Neural cell (in vitro differentiated cells): ENCODE measurements around the gene TNKS1BP1. TPM values are rescaled to one million over a fixed set of nuclear protein-coding genes. Genes with fewer than 3 reads are reported as not detected.

Experiments
- H2AFZ ChIP-seq: fragments of 200-600, 300-800 bp; sonication (generic), shearing (Covaris generic); 2 replicates; pipeline ENCODE4 v1.6.0; 2014; ENCODE audit warnings: low read depth, mild to moderate bottlenecking, antibody characterized with exemption, low read length, moderate library complexity
- H3F3A ChIP-seq: fragments of 200-600 bp; shearing (Covaris generic); 2 replicates; pipeline ENCODE4 v1.6.1; 2016; ENCODE audit warnings: mild to moderate bottlenecking, moderate library complexity, mixed read lengths, antibody characterized with exemption, low read length; ENCODE audit not compliant: insufficient read depth, poor library complexity, severe bottlenecking
- H3K27ac ChIP-seq: fragments of 200-600, 300-800 bp; sonication (generic), shearing (Covaris generic); 2 replicates; pipeline ENCODE4 v1.5.1; 2014; ENCODE audit warnings: mild to moderate bottlenecking, low read length, moderate library complexity
- H3K27me3 ChIP-seq: fragments of 300-800, 200-600 bp; sonication (generic), shearing (Covaris generic); 2 replicates; pipeline ENCODE4 v1.6.0; 2014; ENCODE audit warnings: mild to moderate bottlenecking, low read depth, low read length, moderate library complexity; ENCODE audit not compliant: insufficient read depth
- H3K36me3 ChIP-seq: fragments of 300-800, 200-600 bp; sonication (generic), shearing (Covaris generic); 2 replicates; pipeline ENCODE4 v1.5.1; 2014; ENCODE audit warnings: mild to moderate bottlenecking, antibody characterized with exemption, low read length, moderate library complexity; ENCODE audit not compliant: insufficient read depth
- H3K4me2 ChIP-seq: fragments of 300-800, 200-600 bp; sonication (generic), shearing (Covaris generic); 2 replicates; pipeline ENCODE4 v1.6.0; 2014; ENCODE audit warnings: mild to moderate bottlenecking, low read length
- H3K4me3 ChIP-seq: fragments of 300-800, 200-600 bp; sonication (generic), shearing (Covaris generic); 2 replicates; pipeline ENCODE4 v1.5.1; 2014; ENCODE audit warnings: mild to moderate bottlenecking, low read length, moderate library complexity
- H3K79me2 ChIP-seq: fragments of 200-600 bp; shearing (Covaris generic); replicated peaks from 2 replicates; pipeline ENCODE4 v1.6.0; 2014; ENCODE audit warnings: mild to moderate bottlenecking, low read length, moderate library complexity; ENCODE audit not compliant: insufficient read depth
- H3K9ac ChIP-seq: fragments of 300-800, 200-600 bp; sonication (generic), shearing (Covaris generic); 2 replicates; pipeline ENCODE4 v1.6.1; 2016; ENCODE audit warnings: mild to moderate bottlenecking, low read length, mixed read lengths
- H3K9me2 ChIP-seq: fragments of 200-600 bp; shearing (Covaris generic); 2 replicates; pipeline ENCODE4 v1.6.1; 2016; ENCODE audit warnings: mild to moderate bottlenecking, low read length, mixed read lengths; ENCODE audit not compliant: insufficient read depth
- H3K9me3 ChIP-seq: fragments of 200-600, 300-800 bp; sonication (generic), shearing (Covaris generic); 2 replicates; pipeline ENCODE4 v1.6.1; 2016; ENCODE audit warnings: mild to moderate bottlenecking, mixed run types, low read length, moderate library complexity, mixed read lengths
- H4K20me1 ChIP-seq: fragments of 200-600 bp; shearing (Covaris generic); 2 replicates; pipeline ENCODE4 v1.6.1; 2016; ENCODE audit warnings: mild to moderate bottlenecking, mixed run types; ENCODE audit not compliant: insufficient read depth
- EP300 ChIP-seq: fragments of 450-650 bp; conservative IDR thresholded peaks from 2 replicates; pipeline ENCODE4 v1.6.1; 2014; ENCODE audit warnings: antibody characterized with exemption, mild to moderate bottlenecking, moderate library complexity; ENCODE audit not compliant: poor library complexity, severe bottlenecking
- EZH2 ChIP-seq: fragments of 200-600, 300-800 bp; shearing (Covaris generic), sonication (generic); IDR thresholded peaks from 2 replicates; pipeline ENCODE4 v1.6.1; 2014; ENCODE audit warnings: antibody characterized with exemption, low read length, borderline replicate concordance, mild to moderate bottlenecking; ENCODE audit not compliant: insufficient read depth, poor library complexity, severe bottlenecking
- MXI1 ChIP-seq: fragments of 450-650 bp; conservative IDR thresholded peaks from 2 replicates; pipeline ENCODE4 v1.6.1; 2014; ENCODE audit warnings: antibody characterized with exemption, mild to moderate bottlenecking; ENCODE audit not compliant: poor library complexity, severe bottlenecking
- POLR2AphosphoS5 ChIP-seq: IDR thresholded peaks from 2 replicates; pipeline ENCODE4 v1.6.1; 2012
- RAD21 ChIP-seq: fragments of 450-650 bp; conservative IDR thresholded peaks from 2 replicates; pipeline ENCODE4 v1.6.1; 2014; ENCODE audit warnings: antibody characterized with exemption, mild to moderate bottlenecking, moderate library complexity
- REST ChIP-seq: IDR thresholded peaks from 2 replicates; pipeline ENCODE4 v1.6.1; 2012; ENCODE audit warnings: borderline replicate concordance
- SMC3 ChIP-seq: fragments of 450-650 bp; conservative IDR thresholded peaks from 2 replicates; pipeline ENCODE4 v1.6.1; 2014; ENCODE audit warnings: antibody characterized with exemption, mild to moderate bottlenecking, moderate library complexity; ENCODE audit not compliant: poor library complexity
- TAF1 ChIP-seq: IDR thresholded peaks from 2 replicates; pipeline ENCODE4 v1.6.1; 2012; ENCODE audit warnings: low read depth
- polyA plus RNA-seq: library from polyadenylated mRNA; depleted of rRNA; stranded (reverse); fragments of >200 nt; gene quantifications from 2 replicates; pipeline ENCODE4 v1.2.3, GENCODE V29; 2014
- TF ChIP-seq, protein P1 (sequence below): fragments of 450-650 bp; IDR thresholded peaks from 2 replicates; pipeline ENCODE4 v1.5.1; 2014; ENCODE audit warnings: antibody characterized with exemption, mild to moderate bottlenecking, moderate library complexity; ENCODE audit not compliant: poor library complexity, severe bottlenecking

The TNKS1BP1 gene
- polyA plus RNA-seq, 1 donor from 2014 or later = 8.9 TPM

GRCh38 chr11:57313071-57313787, 11.5 kb downstream of the TNKS1BP1 start:
- H3K9me3 ChIP-seq = no peaks in the 10 kb centered on the region
- H3K27me3 ChIP-seq = no peaks in the 10 kb centered on the region
- H3K9ac ChIP-seq = no peak overlapping the region
- H3K36me3 ChIP-seq = peaks cover 7% of the 10 kb centered on the region
- no peak overlapping the region for H2AFZ ChIP-seq
- H3F3A ChIP-seq = no peaks in the 10 kb centered on the region
- no peak overlapping the region for H3K4me2 ChIP-seq
- H3K27ac ChIP-seq = no peak overlapping the region
- no peaks in the 10 kb centered on the region for H3K9me2 ChIP-seq
- H4K20me1 ChIP-seq = no peaks in the 10 kb centered on the region
- TF ChIP-seq, protein P1, sequence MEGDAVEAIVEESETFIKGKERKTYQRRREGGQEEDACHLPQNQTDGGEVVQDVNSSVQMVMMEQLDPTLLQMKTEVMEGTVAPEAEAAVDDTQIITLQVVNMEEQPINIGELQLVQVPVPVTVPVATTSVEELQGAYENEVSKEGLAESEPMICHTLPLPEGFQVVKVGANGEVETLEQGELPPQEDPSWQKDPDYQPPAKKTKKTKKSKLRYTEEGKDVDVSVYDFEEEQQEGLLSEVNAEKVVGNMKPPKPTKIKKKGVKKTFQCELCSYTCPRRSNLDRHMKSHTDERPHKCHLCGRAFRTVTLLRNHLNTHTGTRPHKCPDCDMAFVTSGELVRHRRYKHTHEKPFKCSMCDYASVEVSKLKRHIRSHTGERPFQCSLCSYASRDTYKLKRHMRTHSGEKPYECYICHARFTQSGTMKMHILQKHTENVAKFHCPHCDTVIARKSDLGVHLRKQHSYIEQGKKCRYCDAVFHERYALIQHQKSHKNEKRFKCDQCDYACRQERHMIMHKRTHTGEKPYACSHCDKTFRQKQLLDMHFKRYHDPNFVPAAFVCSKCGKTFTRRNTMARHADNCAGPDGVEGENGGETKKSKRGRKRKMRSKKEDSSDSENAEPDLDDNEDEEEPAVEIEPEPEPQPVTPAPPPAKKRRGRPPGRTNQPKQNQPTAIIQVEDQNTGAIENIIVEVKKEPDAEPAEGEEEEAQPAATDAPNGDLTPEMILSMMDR = no peak
- TF ChIP-seq REST (no peak), POLR2AphosphoS5 (no peak), EP300 (no peak), RAD21 (no peak), SMC3 (no peak), MXI1 (no peak), EZH2 (no peak), TAF1 (no peak)
- H3K79me2 ChIP-seq = no peaks in the 10 kb centered on the region
- H3K4me3 ChIP-seq = no peak overlapping the region

GRCh38 chr11:57312511-57313021, 12.2 kb downstream of the TNKS1BP1 start:
- H3K27ac ChIP-seq = no peak overlapping the region
- no peaks in the 10 kb centered on the region for H3K9me3 ChIP-seq
- H3K4me2 ChIP-seq = no peak overlapping the region
- H3F3A ChIP-seq = no peaks in the 10 kb centered on the region
- no peaks in the 10 kb centered on the region for H3K79me2 ChIP-seq
- no peak for TF ChIP-seq MXI1
- no peak for TF ChIP-seq REST
- TF ChIP-seq TAF1 = no peak
- TF ChIP-seq EZH2 = no peak
- TF ChIP-seq POLR2AphosphoS5 = no peak
- TF ChIP-seq EP300 = no peak
- TF ChIP-seq RAD21 = no peak
- TF ChIP-seq SMC3 = no peak
- TF ChIP-seq, protein P1 = no peak
- peaks cover 4% of the 10 kb centered on the region for H3K36me3 ChIP-seq
- no peaks in the 10 kb centered on the region for H3K9me2 ChIP-seq
- H4K20me1 ChIP-seq = no peaks in the 10 kb centered on the region
- no peaks in the 10 kb centered on the region for H3K27me3 ChIP-seq
- H2AFZ ChIP-seq = no peak overlapping the region
- no peak overlapping the region for H3K9ac ChIP-seq
- H3K4me3 ChIP-seq = no peak overlapping the region
